ENCODE measurements around the gene TIMP4.

The TIMP4 gene

DNA sequence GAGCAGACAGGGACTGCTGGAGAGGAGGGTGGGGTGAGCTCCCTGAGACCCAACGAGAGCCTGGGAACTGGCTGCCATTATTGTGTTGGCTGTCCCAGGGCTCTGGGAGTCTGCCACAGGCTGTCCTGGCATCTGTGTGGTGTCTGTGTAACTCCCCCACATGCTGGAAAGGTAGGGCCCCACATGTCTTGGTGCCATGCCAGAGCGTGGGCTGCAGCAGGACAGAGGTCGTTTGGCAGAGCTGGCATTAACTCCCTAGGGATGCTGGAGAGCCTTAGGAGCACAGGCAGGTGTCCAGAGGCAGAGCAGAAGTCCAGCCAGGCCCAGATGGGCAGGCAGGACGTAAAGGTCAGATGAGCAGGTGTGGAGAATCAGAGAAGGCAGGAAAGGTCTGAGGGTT lies 9.7 kb downstream of the TIMP4 start:
- in situ Hi-C loops (cut with HindIII; ENCODE audit: low sequenced_read_pairs): no loop called here

DNA sequence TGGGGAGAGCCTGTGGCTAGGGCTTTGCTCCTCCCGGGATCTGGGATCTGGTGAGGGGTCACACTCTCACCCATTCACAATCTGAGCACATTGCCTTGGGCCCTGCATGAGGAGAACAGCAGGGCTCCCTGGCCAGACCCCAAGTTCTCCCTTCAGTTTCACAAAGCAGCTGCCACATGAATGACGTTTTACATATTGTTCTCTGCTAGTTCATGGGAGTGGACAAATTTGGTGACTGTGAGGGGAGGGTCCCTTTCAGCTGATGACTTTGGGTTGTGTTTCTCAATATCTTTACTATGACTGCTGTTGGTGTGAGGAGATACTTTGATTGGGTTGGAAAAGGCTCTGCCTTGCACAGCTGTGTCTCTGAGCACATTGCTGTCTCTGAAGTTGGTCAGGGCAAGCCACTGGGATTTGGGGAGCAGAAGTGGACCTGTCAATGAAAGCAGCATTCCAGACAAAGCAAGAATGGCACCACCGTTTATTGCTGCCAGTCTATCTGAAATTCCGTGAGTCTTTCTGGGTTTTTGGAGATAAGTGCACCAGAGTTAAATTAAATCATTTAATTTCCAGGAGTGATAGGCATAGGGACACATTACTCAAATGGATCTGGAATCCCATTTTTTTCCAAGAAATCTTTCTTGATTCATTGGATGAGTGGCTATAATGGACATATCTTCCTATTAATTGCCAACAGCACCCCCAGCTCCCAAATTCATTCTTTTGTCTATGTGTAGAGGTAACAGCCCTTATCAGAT lies 10.3 kb downstream of the TIMP4 start:
- in situ Hi-C loops (cut with HindIII; ENCODE audit: low sequenced_read_pairs): no loop called here

DNA sequence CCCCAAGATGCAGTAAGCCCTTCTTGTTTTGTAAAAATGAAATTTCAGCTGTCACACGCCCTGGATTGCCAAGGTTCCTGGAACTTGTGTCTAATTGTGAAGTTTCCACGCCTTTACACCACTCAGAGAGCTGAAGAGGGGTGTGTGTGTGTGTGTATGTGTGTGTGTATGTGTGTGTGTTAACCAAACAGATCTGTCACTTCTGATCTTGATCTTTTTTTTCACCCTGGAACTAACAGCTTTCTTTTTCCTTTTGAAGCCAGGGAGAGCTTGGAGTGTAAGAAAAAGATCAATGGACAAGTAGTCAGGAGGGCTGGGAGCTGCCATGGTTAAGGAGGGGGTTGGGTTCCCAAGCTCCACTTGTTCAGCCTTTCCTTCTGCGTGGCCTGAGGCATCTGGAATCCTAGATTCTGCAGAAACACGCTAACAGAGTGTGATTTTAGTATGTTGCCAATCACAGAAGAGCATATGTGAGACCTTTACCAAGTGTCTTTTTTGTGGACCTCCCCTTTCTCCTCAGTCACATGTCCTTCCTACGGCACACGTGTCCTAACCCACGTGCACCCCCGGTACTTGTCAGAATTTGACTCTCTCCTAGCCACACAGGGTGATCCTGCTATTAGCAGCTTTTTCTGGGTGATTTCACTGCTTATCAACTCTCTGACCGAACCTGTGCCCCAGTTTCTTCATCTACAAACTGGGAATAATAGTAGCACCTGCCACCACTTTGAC lies 11.5 kb downstream of the TIMP4 start:
- in situ Hi-C loops (cut with HindIII; ENCODE audit: low sequenced_read_pairs): no loop called here

- in situ Hi-C loops (cut with HindIII; ENCODE audit: low sequenced_read_pairs): no loop called here
Observed at GRCh38 chr3:12143949-12144504, 14.7 kb downstream of the TIMP4 start.

DNA sequence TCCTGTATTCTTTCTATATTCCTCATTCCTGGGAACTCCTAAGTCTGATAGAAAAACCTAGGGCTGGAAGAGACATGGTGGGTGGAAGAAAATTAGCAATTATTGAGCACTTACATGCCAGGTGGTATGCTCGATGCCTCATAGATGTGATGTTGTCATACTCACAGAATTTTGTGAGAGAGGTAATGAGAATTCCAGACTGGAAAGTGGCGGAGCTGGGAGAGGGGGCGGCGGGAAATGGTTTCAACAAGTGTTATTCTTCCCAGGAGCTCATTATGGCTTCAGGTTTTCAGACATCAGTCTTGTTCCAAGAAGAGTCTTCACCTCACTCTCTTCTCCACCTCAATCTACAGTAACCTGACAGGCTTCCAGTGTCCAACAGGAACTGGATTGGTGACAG lies 16.2 kb downstream of the TIMP4 start:
- in situ Hi-C loops (cut with HindIII; ENCODE audit: low sequenced_read_pairs): no loop called here

DNA sequence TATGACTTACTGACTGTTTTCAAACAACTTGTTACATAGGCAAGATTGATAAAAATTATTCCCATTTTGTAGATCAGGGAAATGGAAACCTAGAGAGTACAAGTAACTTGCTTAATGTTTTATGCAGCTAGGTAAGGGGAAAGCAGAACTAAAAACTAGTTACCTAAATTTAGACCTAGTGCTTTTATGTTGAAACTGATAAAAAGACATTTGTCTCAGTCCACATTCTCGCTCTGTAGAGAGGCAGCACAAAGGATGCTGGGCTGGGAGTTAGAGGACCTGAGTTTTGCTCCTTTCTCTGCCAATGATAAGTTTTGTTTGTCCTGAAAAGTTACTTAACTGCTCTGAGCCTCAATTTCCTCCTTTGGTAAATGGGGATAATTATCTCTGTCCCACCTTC lies 17.4 kb downstream of the TIMP4 start:
- in situ Hi-C loops (cut with HindIII; ENCODE audit: low sequenced_read_pairs): no loop called here

DNA sequence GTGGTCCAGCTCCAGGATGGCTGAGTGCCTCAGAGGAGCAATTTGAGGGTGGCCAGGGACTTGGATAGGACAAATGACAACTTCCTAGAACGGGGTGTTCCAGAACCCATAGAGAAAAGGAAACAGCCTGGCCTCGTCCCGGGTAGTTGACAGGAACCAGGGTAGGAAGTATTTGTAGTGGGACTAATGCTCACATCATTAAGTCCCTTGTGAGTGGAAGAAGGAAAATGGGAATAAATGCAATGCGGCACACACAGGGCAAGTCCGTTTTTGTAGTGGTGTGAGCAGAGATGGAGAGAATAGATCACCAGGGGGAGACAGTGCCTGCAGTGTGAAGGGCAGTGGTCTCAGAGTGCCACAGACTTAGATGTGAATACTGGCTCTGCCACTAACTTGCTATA lies 19.6 kb downstream of the TIMP4 start:
- in situ Hi-C loops (cut with HindIII; ENCODE audit: low sequenced_read_pairs): no loop called here

- in situ Hi-C loops (cut with HindIII; ENCODE audit: low sequenced_read_pairs): no loop called here
Observed at GRCh38 chr3:12138044-12138443, 20.7 kb downstream of the TIMP4 start.

GRCh38 chr3:12136371-12136770 lies 22.3 kb downstream of the TIMP4 start:
- in situ Hi-C loops (cut with HindIII; ENCODE audit: low sequenced_read_pairs): no loop called here

DNA sequence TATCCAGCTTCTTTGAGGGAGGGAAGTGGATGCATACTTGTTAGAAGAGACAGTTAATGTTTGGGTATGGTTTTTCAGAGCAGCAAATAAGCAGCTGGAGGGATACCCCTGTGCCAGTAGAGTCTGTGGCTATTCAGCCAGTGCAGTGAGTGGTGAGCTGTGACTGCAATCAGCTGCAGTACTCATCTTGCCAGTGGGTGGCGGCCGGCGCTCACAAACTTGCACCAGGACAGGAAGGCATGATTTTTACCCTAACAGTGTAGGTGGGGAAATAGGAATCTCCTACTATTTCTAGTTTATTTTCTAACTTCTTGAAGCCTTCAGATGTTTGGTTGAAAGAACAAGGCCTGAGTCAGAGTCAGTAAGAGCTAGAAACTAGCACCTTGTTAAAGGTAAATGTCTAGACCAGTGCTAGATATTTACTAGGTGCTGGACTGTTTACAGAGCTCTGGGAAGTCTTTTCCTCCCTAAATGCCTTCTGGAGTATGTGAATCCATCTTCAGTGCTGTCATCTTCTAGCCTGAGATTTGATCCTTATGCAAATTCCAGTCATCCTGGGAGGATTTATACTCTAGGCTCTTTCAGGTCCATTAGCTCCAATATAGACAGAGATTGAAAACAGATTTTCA lies 23.6 kb downstream of the TIMP4 start:
- in situ Hi-C loops (cut with HindIII; ENCODE audit: low sequenced_read_pairs): no loop called here

DNA sequence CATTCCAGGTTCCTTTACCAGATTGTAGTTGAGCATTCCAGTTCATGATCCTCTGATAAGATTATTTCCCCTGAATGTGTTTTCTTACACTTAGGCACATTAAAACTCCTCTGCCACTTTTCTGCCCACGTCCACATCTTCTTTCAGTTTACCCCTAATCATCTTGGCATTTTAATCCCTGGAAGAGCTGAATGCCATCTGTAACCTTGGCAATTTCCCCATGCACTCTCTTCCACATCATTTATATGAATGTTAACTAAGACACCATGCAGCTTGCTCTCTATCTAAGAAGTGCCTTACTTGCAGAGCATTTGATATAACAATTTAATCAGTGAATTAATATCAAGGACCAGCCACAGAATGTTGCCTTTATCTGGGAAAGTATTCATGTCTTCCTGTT lies 25.8 kb downstream of the TIMP4 start:
- in situ Hi-C loops (cut with HindIII; ENCODE audit: low sequenced_read_pairs): no loop called here

- in situ Hi-C loops (cut with HindIII; ENCODE audit: low sequenced_read_pairs): no loop called here
Observed at GRCh38 chr3:12131351-12132090, 27.2 kb downstream of the TIMP4 start.

GRCh38 chr3:12127391-12127790 lies 31.3 kb downstream of the TIMP4 start:
- in situ Hi-C loops (cut with HindIII; ENCODE audit: low sequenced_read_pairs): no loop called here

DNA sequence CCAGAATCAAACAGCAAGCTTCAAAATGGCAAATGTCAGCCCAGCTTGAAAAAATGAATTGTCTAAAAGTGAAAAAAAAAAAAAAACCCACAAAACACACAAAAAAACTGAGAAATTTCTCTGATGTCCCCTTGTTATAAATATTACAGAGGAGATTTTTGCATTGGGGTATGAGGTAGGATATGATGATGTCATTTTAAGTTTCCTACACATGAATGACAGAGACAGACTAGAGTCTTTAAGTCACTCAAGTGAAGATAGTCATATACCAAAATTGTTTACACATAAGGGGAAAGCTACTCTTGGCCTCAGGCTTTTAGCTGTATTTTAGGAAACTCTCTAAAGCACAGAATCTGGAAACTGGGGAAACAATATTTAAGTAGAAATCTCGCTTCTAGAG lies 32.9 kb downstream of the TIMP4 start:
- in situ Hi-C loops (cut with HindIII; ENCODE audit: low sequenced_read_pairs): no loop called here

DNA sequence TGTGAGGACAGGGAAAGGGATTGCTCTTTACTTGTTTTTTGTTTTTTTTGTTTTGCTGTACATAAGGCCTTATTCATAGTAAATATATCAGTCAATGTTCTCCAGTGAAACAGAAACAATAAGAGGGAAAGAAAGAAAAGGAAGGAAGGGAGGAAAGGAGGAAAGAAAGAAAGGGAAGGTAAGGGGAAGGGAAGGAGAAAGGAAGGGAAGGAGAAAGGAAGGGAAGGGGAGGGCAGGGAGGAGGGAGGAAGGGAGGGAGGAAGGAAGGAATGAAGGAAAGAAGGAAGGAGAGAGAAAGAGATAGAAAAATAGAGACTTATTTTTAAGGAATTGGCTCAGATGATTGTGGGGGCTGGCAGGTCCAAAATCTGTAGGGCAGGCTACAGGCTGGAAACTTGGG lies 37.2 kb downstream of the TIMP4 start:
- in situ Hi-C loops (cut with HindIII; ENCODE audit: low sequenced_read_pairs): no loop called here

- in situ Hi-C loops (cut with HindIII; ENCODE audit: low sequenced_read_pairs): no loop called here
Observed at GRCh38 chr3:12120374-12121140, 38.2 kb downstream of the TIMP4 start.

DNA sequence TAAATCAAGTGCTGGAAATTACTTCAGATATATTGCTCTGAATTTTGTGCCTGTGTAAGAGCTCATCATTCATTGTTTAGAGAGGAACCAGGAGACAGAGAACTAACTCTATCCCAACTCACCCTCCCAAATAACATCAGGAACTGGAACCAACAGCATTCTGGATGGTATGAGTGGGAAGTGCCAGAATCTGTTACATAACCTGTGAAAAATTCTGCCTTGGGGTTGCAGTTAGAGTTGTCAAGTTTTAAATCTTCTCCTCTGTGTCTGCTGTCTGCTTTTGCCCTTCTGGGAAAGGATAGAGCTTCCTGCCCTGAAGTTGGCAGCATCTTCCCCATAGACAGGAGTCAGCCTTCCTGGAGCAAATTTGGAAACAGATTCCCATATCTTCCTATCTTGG lies 41.2 kb downstream of the TIMP4 start:
- in situ Hi-C loops (cut with HindIII; ENCODE audit: low sequenced_read_pairs): no loop called here

- in situ Hi-C loops (cut with HindIII; ENCODE audit: low sequenced_read_pairs): no loop called here
Observed at GRCh38 chr3:12116870-12117269, 41.8 kb downstream of the TIMP4 start.

DNA sequence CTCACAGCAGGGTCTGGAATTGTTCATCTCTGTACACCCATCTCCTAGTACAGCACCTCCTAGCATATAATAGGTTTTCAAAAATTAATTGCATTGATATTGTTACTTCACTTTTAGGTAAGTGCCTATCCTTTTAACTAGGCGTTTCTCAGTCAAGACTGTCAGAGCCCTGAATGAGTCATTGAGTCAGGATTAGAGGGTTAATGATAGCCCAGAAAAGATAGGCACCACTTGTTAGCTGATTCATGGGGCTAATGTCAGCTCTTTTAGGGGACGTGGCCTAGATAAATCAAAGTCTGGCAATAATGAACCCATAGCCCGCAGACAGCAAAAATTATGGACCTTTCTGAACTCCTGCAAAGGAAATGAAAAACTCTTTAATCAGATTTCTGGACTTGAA lies 42.9 kb downstream of the TIMP4 start:
- in situ Hi-C loops (cut with HindIII; ENCODE audit: low sequenced_read_pairs): no loop called here

- in situ Hi-C loops (cut with HindIII; ENCODE audit: low sequenced_read_pairs): no loop called here
Observed at GRCh38 chr3:12115104-12115503, 43.6 kb downstream of the TIMP4 start.

Measured in endothelial cell of hepatic sinusoid (primary cell).